ENCODE data around the gene PIWIL1.

Gene PIWIL1

GRCh38 chr12:130375296-130376287 lies 37.9 kb downstream of the PIWIL1 start:
- DNase-seq = no peak

GRCh38 chr12:130382818-130383217 lies 45.1 kb downstream of the PIWIL1 start:
- no peak for DNase-seq

GRCh38 chr12:130384234-130384633 lies 46.5 kb downstream of the PIWIL1 start:
- DNase-seq = no peak

- DNase-seq = no peak
Observed at GRCh38 chr12:130385193-130385592, 47.5 kb downstream of the PIWIL1 start.

- DNase-seq = no peak
Observed at GRCh38 chr12:130391186-130391585, 53.5 kb downstream of the PIWIL1 start.

- no peak for DNase-seq
Observed at GRCh38 chr12:130394906-130395305, 57.2 kb downstream of the PIWIL1 start.

- no peak for DNase-seq
Observed at GRCh38 chr12:130396667-130397066, 59.0 kb downstream of the PIWIL1 start.

GRCh38 chr12:130398100-130398848 lies 60.6 kb downstream of the PIWIL1 start:
- no peak for DNase-seq

- no peak for DNase-seq
Observed at GRCh38 chr12:130401703-130402102, 64.0 kb downstream of the PIWIL1 start.

- DNase-seq = no peak
Observed at GRCh38 chr12:130405332-130405731, 67.6 kb downstream of the PIWIL1 start.

GRCh38 chr12:130412384-130412783 lies 74.7 kb downstream of the PIWIL1 start:
- DNase-seq = no peak

GRCh38 chr12:130413909-130414308 lies 76.2 kb downstream of the PIWIL1 start:
- DNase-seq = no peak

- DNase-seq = no peak
Observed at GRCh38 chr12:130414381-130414780, 76.7 kb downstream of the PIWIL1 start.

GRCh38 chr12:130418251-130418650 lies 80.6 kb downstream of the PIWIL1 start:
- DNase-seq = peak; percentile 36

- DNase-seq = no peak
Observed at GRCh38 chr12:130419116-130419515, 81.4 kb downstream of the PIWIL1 start.

- DNase-seq = no peak
Observed at GRCh38 chr12:130420071-130420470, 82.4 kb downstream of the PIWIL1 start.

- no peak for DNase-seq
Observed at GRCh38 chr12:130421896-130422295, 84.2 kb downstream of the PIWIL1 start.
